CD4-positive, alpha-beta T cell treated with Interleukin-12 subunit alpha and Interleukin-12 subunit beta, for 1 hour (primary cell): ENCODE data around the gene CACNG6.

Experiments
- DNase-seq: peaks from one replicate; pipeline ENCODE4 v3.0.0-alpha.2; 2020

Gene CACNG6

DNA sequence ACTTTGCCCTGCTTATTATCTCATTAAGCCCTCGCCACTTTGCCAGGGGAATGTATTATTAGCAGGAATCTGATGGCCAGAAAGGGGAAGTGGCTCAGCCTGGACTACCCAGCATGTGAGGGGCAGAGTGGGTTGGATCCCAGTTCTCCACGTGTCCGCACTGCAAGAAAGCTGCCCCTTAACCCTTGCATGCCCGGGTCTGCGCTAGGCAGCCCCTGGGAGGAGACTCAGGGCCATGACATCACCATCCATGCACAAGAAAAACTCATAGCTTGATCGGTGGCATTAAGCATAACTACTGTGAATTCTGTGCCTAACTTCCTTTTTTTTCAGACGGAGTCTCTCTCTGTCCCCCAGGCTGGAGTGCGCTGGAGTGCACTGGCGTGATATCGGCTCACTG, 19.8 kb upstream of the CACNG6 start:
- no peak for DNase-seq

GRCh38 chr19:53977429-53977990, 13.9 kb upstream of the CACNG6 start:
- DNase-seq: peak; percentile 71

DNA sequence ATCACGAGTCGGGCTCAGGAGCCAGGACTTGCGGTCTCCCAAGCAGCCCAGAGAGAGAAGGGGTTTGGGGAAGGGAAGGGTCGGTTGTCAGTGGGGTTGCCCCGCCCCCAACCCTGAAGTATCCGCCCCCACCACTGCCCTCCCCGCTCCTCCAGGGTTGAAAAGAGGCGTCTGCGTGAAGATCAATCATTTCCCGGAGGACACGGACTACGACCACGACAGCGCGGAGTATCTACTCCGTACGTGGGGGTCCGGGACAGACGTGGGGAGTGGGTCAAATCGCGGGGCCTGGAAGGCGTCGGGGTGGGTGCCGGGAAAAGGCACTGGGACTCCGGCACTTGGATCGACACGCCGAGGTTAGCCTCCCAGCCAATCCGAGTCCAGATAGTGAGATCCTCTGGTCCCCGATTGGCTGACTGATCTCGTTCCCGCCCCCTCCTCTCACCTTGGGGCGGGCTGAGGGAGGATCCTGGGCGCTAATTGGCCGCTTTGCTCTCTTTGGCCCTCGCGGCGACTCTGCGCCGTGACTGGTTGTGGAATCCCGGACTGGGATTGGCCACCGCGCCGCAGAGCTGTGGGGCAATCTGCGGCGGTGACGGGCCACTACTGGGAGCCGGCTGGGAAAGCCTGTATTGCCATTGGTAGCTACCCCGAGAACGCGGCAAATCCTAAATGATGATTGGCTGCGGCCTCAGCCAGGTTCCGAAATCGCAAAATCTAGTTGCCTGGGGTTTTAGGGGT, 13.3 kb upstream of the CACNG6 start:
- DNase-seq: peak; percentile 42

GRCh38 chr19:53978975-53979801, 12.2 kb upstream of the CACNG6 start:
- DNase-seq: no peak

GRCh38 chr19:53980539-53981375, 10.7 kb upstream of the CACNG6 start:
- DNase-seq: no peak

DNA sequence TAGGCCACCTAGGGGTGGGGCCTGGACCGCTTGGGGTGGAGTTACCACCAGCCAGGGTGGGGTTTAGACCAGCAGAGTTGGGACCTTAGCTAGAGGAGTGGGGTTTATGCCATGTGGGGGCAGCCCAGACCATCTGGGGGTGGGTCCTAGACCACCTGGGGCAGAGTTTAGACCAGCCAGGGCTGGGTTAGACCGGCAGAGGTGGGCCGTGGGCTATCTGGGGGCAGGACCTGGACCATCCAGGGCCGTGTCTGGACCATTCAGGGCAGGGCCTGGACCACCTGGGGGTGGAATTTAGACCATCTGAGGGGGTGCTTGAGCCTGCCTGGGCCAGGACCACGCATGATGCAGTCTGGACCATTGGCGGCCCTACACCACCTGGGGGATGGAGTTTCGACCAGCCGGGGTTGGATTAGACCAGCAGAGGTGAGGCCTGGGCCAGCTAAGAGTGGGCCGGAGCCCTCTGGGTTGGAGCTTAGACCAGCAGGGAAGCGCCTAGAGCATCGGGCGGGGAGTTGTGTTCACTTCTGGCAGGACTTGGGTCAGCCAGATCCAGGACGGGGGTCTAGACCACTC, 10.0 kb upstream of the CACNG6 start:
- no peak for DNase-seq

- DNase-seq: no peak
Measured at GRCh38 chr19:53982001-53982451, 9.4 kb upstream of the CACNG6 start.

DNA sequence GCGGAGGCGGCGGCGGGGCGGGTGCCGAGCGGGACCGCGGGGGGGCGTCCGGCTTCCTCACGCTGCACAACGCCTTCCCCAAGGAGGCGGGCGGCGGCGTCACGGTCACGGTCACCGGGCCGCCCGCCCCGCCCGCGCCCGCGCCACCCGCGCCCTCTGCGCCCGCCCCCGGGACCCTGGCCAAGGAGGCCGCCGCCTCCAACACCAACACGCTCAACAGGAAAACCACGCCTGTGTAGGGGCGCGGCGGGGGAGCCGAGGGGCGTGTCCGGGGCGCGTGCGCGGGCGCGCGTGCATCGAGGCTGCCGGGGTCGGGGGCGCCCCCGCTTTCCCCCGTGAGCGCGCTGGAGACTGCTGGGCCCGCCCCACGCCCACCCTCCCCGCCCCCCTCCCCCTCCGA, 8.8 kb upstream of the CACNG6 start:
- peak; percentile 18 for DNase-seq

DNA sequence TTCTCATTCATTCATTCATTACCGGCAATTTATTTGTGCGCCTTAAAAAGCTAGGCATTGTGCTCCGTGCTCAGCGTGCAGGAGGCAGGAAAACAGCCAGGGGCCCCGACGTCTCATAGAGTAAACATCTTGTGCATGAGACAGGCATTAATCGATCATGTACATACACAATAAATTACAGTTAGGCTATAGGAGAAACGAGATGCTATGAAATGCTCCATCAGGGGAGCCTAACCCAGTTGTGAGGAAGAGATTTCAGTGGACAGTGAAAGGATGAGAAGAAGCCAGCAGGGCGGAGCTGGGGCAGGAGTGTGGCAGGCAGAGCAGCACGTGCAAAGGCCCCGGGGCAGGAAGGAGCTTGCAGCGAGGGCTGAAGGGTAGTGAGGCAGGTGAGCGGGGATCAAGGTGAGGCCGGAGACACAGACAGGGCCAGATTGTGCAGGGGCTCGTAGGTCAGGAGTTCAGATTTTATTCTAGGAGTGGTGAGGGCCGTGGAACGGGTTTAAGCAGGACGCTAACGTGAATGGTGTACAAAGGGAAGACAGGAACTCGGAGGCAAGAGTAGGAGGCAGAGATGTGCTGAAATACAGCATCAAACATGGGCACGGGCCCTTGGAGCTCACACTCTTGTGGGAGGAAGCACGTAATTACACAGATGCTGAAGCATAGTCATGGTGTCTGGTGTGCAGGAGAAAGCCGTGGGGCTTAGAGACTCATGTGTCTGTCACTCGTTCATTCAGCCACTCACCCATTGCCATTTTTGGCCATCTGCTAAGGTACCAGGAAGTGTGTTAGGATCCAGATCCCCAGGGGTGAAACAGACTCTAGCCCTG, 7.8 kb upstream of the CACNG6 start:
- DNase-seq: no peak

GRCh38 chr19:53985863-53986262, 5.6 kb upstream of the CACNG6 start:
- DNase-seq: no peak

- no peak for DNase-seq
Measured at GRCh38 chr19:53988981-53989380, 2.5 kb upstream of the CACNG6 start.

GRCh38 chr19:53989600-53990533, 1.6 kb upstream of the CACNG6 start:
- no peak for DNase-seq

DNA sequence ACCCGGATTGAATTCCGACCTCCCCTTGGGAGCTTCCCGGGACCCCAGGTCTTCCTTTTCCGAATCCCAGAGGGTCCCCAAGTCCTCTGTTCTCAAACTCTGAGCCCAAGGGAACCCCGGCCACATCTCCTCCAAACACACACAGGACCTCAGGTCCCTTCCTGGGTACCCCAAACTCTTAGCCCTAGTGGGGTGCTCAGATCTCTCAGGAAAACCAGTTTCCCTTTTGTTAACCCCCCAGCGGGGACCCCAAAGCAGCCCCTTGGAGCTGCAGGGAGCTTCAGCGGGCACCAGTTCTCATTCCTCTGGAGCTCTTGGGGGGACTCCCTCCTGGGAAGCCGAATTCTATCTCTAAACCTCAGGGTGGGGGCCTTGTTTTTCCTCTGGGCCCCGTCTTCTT, 774 bp downstream of the CACNG6 start:
- no peak for DNase-seq

DNA sequence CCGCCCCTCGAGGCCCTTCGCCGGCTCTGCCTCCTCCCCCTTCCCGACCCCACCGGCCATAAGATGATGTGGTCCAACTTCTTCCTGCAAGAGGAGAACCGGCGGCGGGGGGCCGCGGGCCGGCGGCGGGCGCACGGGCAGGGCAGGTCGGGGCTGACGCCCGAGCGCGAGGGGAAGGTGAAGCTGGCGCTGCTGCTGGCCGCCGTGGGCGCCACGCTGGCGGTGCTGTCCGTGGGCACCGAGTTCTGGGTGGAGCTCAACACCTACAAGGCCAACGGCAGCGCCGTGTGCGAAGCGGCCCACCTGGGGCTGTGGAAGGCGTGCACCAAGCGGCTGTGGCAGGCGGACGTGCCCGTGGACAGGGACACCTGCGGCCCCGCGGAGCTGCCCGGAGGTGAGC, 1.4 kb downstream of the CACNG6 start:
- DNase-seq: no peak

- no peak for DNase-seq
Measured at GRCh38 chr19:53993448-53993847, 2.0 kb downstream of the CACNG6 start.

DNA sequence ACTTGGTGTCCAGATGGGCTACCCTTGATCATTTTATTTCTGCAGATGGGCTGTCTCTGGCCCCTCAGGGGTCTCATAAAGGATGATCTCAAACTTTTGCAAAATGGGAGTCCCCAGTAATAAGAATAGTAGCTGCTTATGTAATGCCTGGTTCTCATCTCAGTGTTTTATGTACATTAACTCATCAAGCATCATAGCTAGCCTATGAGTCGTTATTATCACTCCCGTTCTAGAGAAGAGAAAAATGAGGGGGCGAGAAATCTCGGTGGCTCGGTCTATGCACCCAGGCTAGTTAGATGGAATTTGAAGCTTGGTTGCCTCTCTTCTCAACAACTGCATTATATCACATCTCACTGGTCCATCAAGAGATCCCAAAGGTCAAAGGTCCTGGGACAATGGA, 3.4 kb downstream of the CACNG6 start:
- no peak for DNase-seq

GRCh38 chr19:53998223-53998622, 6.8 kb downstream of the CACNG6 start:
- no peak for DNase-seq

DNA sequence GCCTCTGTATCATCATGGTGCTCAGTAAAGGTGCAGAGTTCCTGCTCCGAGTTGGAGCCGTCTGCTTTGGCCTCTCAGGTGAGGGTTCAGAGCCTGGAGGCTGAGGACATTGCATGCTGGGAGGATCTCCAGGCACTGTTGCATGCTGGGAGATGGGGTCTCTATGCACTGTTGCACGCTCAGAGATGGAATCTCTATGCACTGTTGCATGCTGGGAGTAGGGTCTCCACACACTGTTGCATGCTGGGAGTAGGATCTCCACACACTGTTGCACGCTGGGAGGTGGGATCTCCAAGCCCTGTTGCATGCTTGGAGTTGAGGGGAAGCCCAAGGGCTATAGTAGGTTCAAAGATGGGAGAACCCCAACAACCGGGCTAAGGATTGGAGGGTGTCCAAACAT, 8.3 kb downstream of the CACNG6 start:
- DNase-seq: no peak

- DNase-seq: no peak
Measured at GRCh38 chr19:54001496-54001895, 10.1 kb downstream of the CACNG6 start.

- no peak for DNase-seq
Measured at GRCh38 chr19:54002495-54003315, 11.3 kb downstream of the CACNG6 start.
